H9 (cell line): ENCODE measurements around the gene KCNA5. TPM values are rescaled to one million over a fixed set of nuclear protein-coding genes. Genes with fewer than 3 reads are reported as not detected.

ENCODE experiments used
- DNase-seq: peaks from one replicate; pipeline ENCODE4 v3.0.0-alpha.2; 2017
- H2AFZ ChIP-seq: one replicate; pipeline ENCODE4 v1.6.1; 2013; ENCODE audit warnings: mild to moderate bottlenecking, low read length, control low read depth, moderate library complexity
- H2AK5ac ChIP-seq: 2 replicates; pipeline ENCODE4 v1.6.1; 2013; ENCODE audit warnings: low read length, control low read depth, mixed read lengths; ENCODE audit not compliant: insufficient read length
- H2BK120ac ChIP-seq: one replicate; pipeline ENCODE4 v1.6.1; 2013; ENCODE audit warnings: low read depth, mild to moderate bottlenecking, low read length, control low read depth, inconsistent platforms; ENCODE audit not compliant: poor library complexity, severe bottlenecking
- H2BK12ac ChIP-seq: 2 replicates; pipeline ENCODE4 v1.6.1; 2013; ENCODE audit warnings: low read length, control low read depth, mixed read lengths, low read depth; ENCODE audit not compliant: insufficient read length
- H2BK15ac ChIP-seq: 2 replicates; pipeline ENCODE4 v1.6.1; 2013; ENCODE audit warnings: low read depth, low read length, control low read depth
- H2BK20ac ChIP-seq: one replicate; pipeline ENCODE4 v1.6.1; 2013; ENCODE audit warnings: low read depth, mild to moderate bottlenecking, low read length, control low read depth, inconsistent platforms; ENCODE audit not compliant: poor library complexity, severe bottlenecking
- H2BK5ac ChIP-seq: 2 replicates; pipeline ENCODE4 v1.6.1; 2013; ENCODE audit warnings: low read length, control low read depth, mixed read lengths; ENCODE audit not compliant: insufficient read length
- H3K14ac ChIP-seq: 2 replicates; pipeline ENCODE4 v1.6.1; 2013; ENCODE audit warnings: low read length, control low read depth; ENCODE audit not compliant: insufficient read depth
- H3K18ac ChIP-seq: 2 replicates; pipeline ENCODE4 v1.6.1; 2013; ENCODE audit warnings: low read depth, mild to moderate bottlenecking, mixed read lengths, low read length, control low read depth; ENCODE audit not compliant: insufficient read length
- H3K23ac ChIP-seq: 2 replicates; pipeline ENCODE4 v1.6.1; 2013; ENCODE audit warnings: low read length, control low read depth, mixed read lengths, low read depth; ENCODE audit not compliant: insufficient read length
- H3K23me2 ChIP-seq: 2 replicates; pipeline ENCODE4 v1.6.1; 2013; ENCODE audit warnings: low read depth, mild to moderate bottlenecking, mixed read lengths, low read length, control low read depth; ENCODE audit not compliant: insufficient read length, poor library complexity, severe bottlenecking
- H3K27ac ChIP-seq: 2 replicates; pipeline ENCODE4 v1.5.1; 2013; ENCODE audit warnings: low read length, control low read depth, mixed read lengths, low read depth; ENCODE audit not compliant: insufficient read length
- H3K27me3 ChIP-seq: 2 replicates; pipeline ENCODE4 v1.6.1; 2013; ENCODE audit warnings: low read length, control low read depth, inconsistent platforms; ENCODE audit not compliant: insufficient read depth
- H3K4ac ChIP-seq: 2 replicates; pipeline ENCODE4 v1.6.1; 2013; ENCODE audit warnings: low read depth, mild to moderate bottlenecking, control low read depth, inconsistent platforms, low read length, moderate library complexity
- H3K4me1 ChIP-seq: 2 replicates; pipeline ENCODE4 v1.6.1; 2013; ENCODE audit warnings: low read length, control low read depth, inconsistent platforms; ENCODE audit not compliant: insufficient read depth
- H3K4me2 ChIP-seq: 2 replicates; pipeline ENCODE4 v1.6.1; 2013; ENCODE audit warnings: low read length, control low read depth, mixed read lengths; ENCODE audit not compliant: insufficient read length, insufficient read depth
- H3K56ac ChIP-seq: 2 replicates; pipeline ENCODE4 v1.6.1; 2013; ENCODE audit warnings: low read depth, mild to moderate bottlenecking, mixed read lengths, low read length, control low read depth; ENCODE audit not compliant: insufficient read length
- H3K79me1 ChIP-seq: 2 replicates; pipeline ENCODE4 v1.6.1; 2013; ENCODE audit warnings: low read depth, mild to moderate bottlenecking, moderate library complexity, low read length, control low read depth, inconsistent platforms; ENCODE audit not compliant: insufficient read depth, poor library complexity, severe bottlenecking
- H3K79me2 ChIP-seq: 2 replicates; pipeline ENCODE4 v1.6.1; 2013; ENCODE audit warnings: low read length, control low read depth, inconsistent platforms; ENCODE audit not compliant: insufficient read depth
- H3K9ac ChIP-seq: 2 replicates; pipeline ENCODE4 v1.6.1; 2013; ENCODE audit warnings: low read length, control low read depth, mixed read lengths; ENCODE audit not compliant: insufficient read length; ENCODE audit errors: extremely low read depth
- H3K9me3 ChIP-seq: one replicate; pipeline ENCODE4 v1.6.1; 2013; ENCODE audit warnings: low read depth, low read length, inconsistent platforms; ENCODE audit not compliant: control insufficient read depth
- H3T11ph ChIP-seq: one replicate; pipeline ENCODE4 v1.6.1; 2013; ENCODE audit warnings: mild to moderate bottlenecking, low read length, control low read depth, inconsistent platforms
- H4K20me1 ChIP-seq: one replicate; pipeline ENCODE4 v1.6.1; 2013; ENCODE audit not compliant: control insufficient read depth, insufficient read length, insufficient read depth
- H4K5ac ChIP-seq: 2 replicates; pipeline ENCODE4 v1.6.1; 2013; ENCODE audit warnings: low read depth, mild to moderate bottlenecking, mixed read lengths, low read length, control low read depth; ENCODE audit not compliant: insufficient read length
- H4K8ac ChIP-seq: replicated peaks from 2 replicates; pipeline ENCODE4 v1.6.1; 2013; ENCODE audit warnings: low read length, control low read depth, mixed read lengths, low read depth; ENCODE audit not compliant: insufficient read length
- H4K91ac ChIP-seq: 2 replicates; pipeline ENCODE4 v1.6.1; 2013; ENCODE audit warnings: low read depth, mild to moderate bottlenecking, moderate library complexity, mixed read lengths, low read length, control low read depth; ENCODE audit not compliant: insufficient read length
- H3K27ac Mint-ChIP-seq, 3 experiments: 2 replicates in 2 of 3; 3 replicates in 1 of 3; pipeline ENCODE4 v1.8.0; 2020 to 2021; ENCODE audit warnings: mixed read lengths in 3 of 3, mild to moderate bottlenecking in 1 of 3, moderate library complexity in 1 of 3
- H3K27me3 Mint-ChIP-seq: 2 replicates; pipeline ENCODE4 v1.8.0; 2021; ENCODE audit warnings: low read depth, mild to moderate bottlenecking, moderate library complexity, mixed read lengths
- H3K36me3 Mint-ChIP-seq, 3 experiments: 2 replicates in 2 of 3; 3 replicates in 1 of 3; pipeline ENCODE4 v1.8.0; 2020 to 2021; ENCODE audit warnings: low read depth in 3 of 3, mixed read lengths in 3 of 3; ENCODE audit not compliant: insufficient read depth in 1 of 3
- H3K4me1 Mint-ChIP-seq, 2 experiments: 2 replicates each; pipeline ENCODE4 v1.8.0; 2020; ENCODE audit warnings: mixed read lengths in 2 of 2
- H3K4me3 Mint-ChIP-seq, 2 experiments: 2 replicates in 1 of 2; 3 replicates in 1 of 2; pipeline ENCODE4 v1.8.0; 2020 to 2021; ENCODE audit warnings: mild to moderate bottlenecking in 2 of 2, mixed read lengths in 2 of 2, moderate library complexity in 1 of 2
- H3K9me3 Mint-ChIP-seq, 2 experiments: 2 replicates in 1 of 2; 3 replicates in 1 of 2; pipeline ENCODE4 v1.8.0; 2020; ENCODE audit warnings: mild to moderate bottlenecking in 2 of 2, mixed read lengths in 2 of 2, moderate library complexity in 1 of 2
- WGBS: extraction: QIAGEN DNeasy Blood & Tissue Kit; methylation state at CpG from one replicate; pipeline ENCODE4 v1.1.7; 2013; ENCODE audit warnings: missing lambda C conversion rate, low lambda C conversion rate, mixed read lengths; ENCODE audit not compliant: insufficient read length; ENCODE audit errors: extremely low coverage; 5-methylcytosine and 5-hydroxymethylcytosine counted together
- total RNA-seq: library from RNA; stranded (reverse); gene quantifications from 2 replicates; pipeline ENCODE4 v1.2.1, GENCODE V29; 2021
- TF ChIP-seq, protein P1 (sequence below): fragments of 200-600 bp; sonication (generic); conservative IDR thresholded peaks from 3 replicates; pipeline ENCODE4 v1.8.0; 2021; ENCODE audit warnings: antibody characterized with exemption, mild to moderate bottlenecking

Gene KCNA5
- total RNA-seq, 1 experiment from 2014 or later = 0.22 TPM

DNA sequence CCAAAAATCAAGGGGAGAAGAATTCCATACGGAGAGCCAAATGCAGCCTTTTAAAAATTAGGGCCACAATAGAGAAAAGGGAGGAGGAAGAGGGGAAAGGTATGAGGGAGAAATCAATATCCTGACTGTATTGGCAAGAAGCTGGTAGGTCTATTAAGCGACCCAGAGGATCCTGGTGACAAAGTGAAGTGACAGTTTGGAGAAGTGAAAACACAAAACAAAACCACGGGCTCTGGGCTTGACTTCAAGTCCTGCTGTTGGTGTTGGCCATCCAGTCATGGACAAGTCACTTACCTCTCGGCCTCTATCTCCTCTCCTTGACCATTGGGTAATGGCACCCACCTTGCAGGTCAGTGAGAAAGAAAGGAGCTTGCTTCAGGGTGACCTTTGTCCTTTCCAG lies 47.0 kb upstream of the KCNA5 start:
- no peak overlapping the region for H2BK120ac ChIP-seq
- H3K79me1 ChIP-seq = no peaks in the 10 kb centered on the region
- no peaks in the 10 kb centered on the region for H3K9me3 Mint-ChIP-seq
- H3K14ac ChIP-seq = no peak overlapping the region
- no peak overlapping the region for H3K27ac ChIP-seq
- H3K4me1 Mint-ChIP-seq = peaks cover 19 to 22% of the 10 kb centered on the region in 2 experiments
- no peak overlapping the region for H3K4ac ChIP-seq
- H3K27me3 Mint-ChIP-seq = peaks cover 18% of the 10 kb centered on the region
- no peak overlapping the region for H4K5ac ChIP-seq
- WGBS = no CpG with 5 or more reads among the region's 4 CpGs
- H3T11ph ChIP-seq = no peak overlapping the region
- H3K27ac Mint-ChIP-seq = no peak overlapping the region
- no peaks in the 10 kb centered on the region for H3K9me3 ChIP-seq
- no peak overlapping the region for H3K4me2 ChIP-seq
- no peak overlapping the region for H2BK15ac ChIP-seq
- no peak overlapping the region for H3K18ac ChIP-seq
- H4K91ac ChIP-seq = no peak overlapping the region
- H3K23me2 ChIP-seq = no peaks in the 10 kb centered on the region
- H3K56ac ChIP-seq = no peak overlapping the region
- no peak overlapping the region for H2AK5ac ChIP-seq
- no peaks in the 10 kb centered on the region for H4K20me1 ChIP-seq
- no peak overlapping the region for H2AFZ ChIP-seq
- no peak overlapping the region for H4K8ac ChIP-seq
- no peak overlapping the region for H3K4me3 Mint-ChIP-seq
- H2BK5ac ChIP-seq = no peak overlapping the region
- H3K23ac ChIP-seq = no peak overlapping the region
- H3K27me3 ChIP-seq = no peaks in the 10 kb centered on the region
- DNase-seq = no peak
- TF ChIP-seq, protein P1, sequence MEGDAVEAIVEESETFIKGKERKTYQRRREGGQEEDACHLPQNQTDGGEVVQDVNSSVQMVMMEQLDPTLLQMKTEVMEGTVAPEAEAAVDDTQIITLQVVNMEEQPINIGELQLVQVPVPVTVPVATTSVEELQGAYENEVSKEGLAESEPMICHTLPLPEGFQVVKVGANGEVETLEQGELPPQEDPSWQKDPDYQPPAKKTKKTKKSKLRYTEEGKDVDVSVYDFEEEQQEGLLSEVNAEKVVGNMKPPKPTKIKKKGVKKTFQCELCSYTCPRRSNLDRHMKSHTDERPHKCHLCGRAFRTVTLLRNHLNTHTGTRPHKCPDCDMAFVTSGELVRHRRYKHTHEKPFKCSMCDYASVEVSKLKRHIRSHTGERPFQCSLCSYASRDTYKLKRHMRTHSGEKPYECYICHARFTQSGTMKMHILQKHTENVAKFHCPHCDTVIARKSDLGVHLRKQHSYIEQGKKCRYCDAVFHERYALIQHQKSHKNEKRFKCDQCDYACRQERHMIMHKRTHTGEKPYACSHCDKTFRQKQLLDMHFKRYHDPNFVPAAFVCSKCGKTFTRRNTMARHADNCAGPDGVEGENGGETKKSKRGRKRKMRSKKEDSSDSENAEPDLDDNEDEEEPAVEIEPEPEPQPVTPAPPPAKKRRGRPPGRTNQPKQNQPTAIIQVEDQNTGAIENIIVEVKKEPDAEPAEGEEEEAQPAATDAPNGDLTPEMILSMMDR = no peak
- H3K36me3 Mint-ChIP-seq = no peaks in the 10 kb centered on the region
- H3K79me2 ChIP-seq = no peaks in the 10 kb centered on the region
- H3K4me1 ChIP-seq = no peaks in the 10 kb centered on the region; the same call in 1 of the 2 replicates
- H2BK12ac ChIP-seq = no peak overlapping the region
- no peak overlapping the region for H2BK20ac ChIP-seq
- H3K9ac ChIP-seq = no peak overlapping the region
